ENCODE results near the gene SCUBE1. TPM values are rescaled to one million over a fixed set of nuclear protein-coding genes. Genes with fewer than 3 reads are reported as not detected.

Gene SCUBE1
- polyA plus RNA-seq, 1 of the 3 experiments (the other 2 are of a cell fraction) = 0.56 TPM

GRCh38 chr22:43211941-43212433 is 131.2 kb downstream of the SCUBE1 start:
- POLR2A ChIA-PET = no interaction called here
- Histone ChIP-seq H3K27ac (ENCODE audit: low read depth in 2 of 2, low read length in 1 of 2) (no peak overlapping the region), H2AFZ (ENCODE audit: low read depth) (no peak overlapping the region), H3K9ac (no peak overlapping the region), H3K36me3 (replicated peaks in 1 of 2; ENCODE audit: control insufficient read depth in 1 of 2, insufficient read depth in 2 of 2, low read length in 1 of 2) (no peaks in the 10 kb centered on the region), H3F3A (replicated peaks; ENCODE audit: insufficient read depth) (no peaks in the 10 kb centered on the region), H3K4me2 (no peak overlapping the region), H3K4me1 (ENCODE audit: control insufficient read depth in 1 of 2, insufficient read depth in 2 of 2, low read depth in 1 of 2, low read length in 1 of 2) (no peaks in the 10 kb centered on the region), H4K20me1 (ENCODE audit: insufficient read depth) (no peaks in the 10 kb centered on the region), H3K9me2 (no peaks in the 10 kb centered on the region), H3K79me2 (ENCODE audit: insufficient read depth) (no peaks in the 10 kb centered on the region), H3K4me3 (ENCODE audit: low read depth in 2 of 2, low read length in 1 of 2) (no peak overlapping the region), H3K27me3 (ENCODE audit: insufficient read depth) (no peaks in the 10 kb centered on the region), H3K9me3 (no peaks in the 10 kb centered on the region)
- DNase-seq = no peak
- 100% methylated on average over 1 of the region's 13 CpGs for WGBS (ENCODE audit: low lambda C conversion rate)
- CTCF ChIA-PET = no interaction called here
- TF ChIP-seq EP300 (IDR thresholded peaks at IDR 0.05; ENCODE audit: borderline replicate concordance in 1 of 2, low read depth in 1 of 2, low read length in 1 of 2) (no peak), GABPA (IDR thresholded peaks at IDR 0.05; ENCODE audit: low read depth) (no peak), CHD2 (IDR thresholded peaks at IDR 0.05; ENCODE audit: low read length, partially characterized antibody) (no peak), FOSL2 (IDR thresholded peaks at IDR 0.05; ENCODE audit: borderline replicate concordance, low read depth) (no peak), YY1 (IDR thresholded peaks at IDR 0.05; ENCODE audit: low read depth) (no peak)

- no peak for TF ChIP-seq CTCF (IDR thresholded peaks at IDR 0.05)
- no peak for TF ChIP-seq FOXJ3 (CRISPR knock-in tag; IDR thresholded peaks at IDR 0.05)
- no peak for TF ChIP-seq REST (IDR thresholded peaks at IDR 0.05; ENCODE audit: low read depth, low read length)
- no peak for TF ChIP-seq TAF1 (IDR thresholded peaks at IDR 0.05; ENCODE audit: borderline replicate concordance, low read depth, low read length)
- TF ChIP-seq SIN3A (IDR thresholded peaks at IDR 0.05; ENCODE audit: borderline replicate concordance, low read depth, low read length) = no peak
- no peak for TF ChIP-seq YY1 (IDR thresholded peaks at IDR 0.05; ENCODE audit: low read depth)
- TF ChIP-seq ZBTB33 (IDR thresholded peaks at IDR 0.05; ENCODE audit: borderline replicate concordance, low read depth) = no peak
- TF ChIP-seq RAD21 (IDR thresholded peaks at IDR 0.05; ENCODE audit: low read length) = no peak
- TF ChIP-seq RFX5 (IDR thresholded peaks at IDR 0.05; ENCODE audit: low read length) = no peak
- no peak for TF ChIP-seq USF2 (IDR thresholded peaks at IDR 0.05; ENCODE audit: borderline replicate concordance, low read depth, low read length)
- TF ChIP-seq JUND (IDR thresholded peaks at IDR 0.05) = no peak
- WGBS (ENCODE audit: low lambda C conversion rate) = 73% methylated on average over 15 of the region's 34 CpGs
- CTCF ChIA-PET = no interaction called here
These were observed 132.3 kb downstream of the SCUBE1 start for GRCh38 chr22:43210631-43211515.

More at GRCh38 chr22:43210631-43211515, 132.3 kb downstream of the SCUBE1 start:
- no peaks in the 10 kb centered on the region for H3K27me3 ChIP-seq (ENCODE audit: insufficient read depth)
- no peaks in the 10 kb centered on the region for H3K9me3 ChIP-seq
- H3K36me3 ChIP-seq (replicated peaks in 1 of 2; ENCODE audit: control insufficient read depth in 1 of 2, insufficient read depth in 2 of 2, low read length in 1 of 2) = no peaks in the 10 kb centered on the region
- no peaks in the 10 kb centered on the region for H3K9me2 ChIP-seq
- H4K20me1 ChIP-seq (ENCODE audit: insufficient read depth) = no peaks in the 10 kb centered on the region
- H3F3A ChIP-seq (replicated peaks; ENCODE audit: insufficient read depth) = no peaks in the 10 kb centered on the region
- H2AFZ ChIP-seq (ENCODE audit: low read depth) = no peak overlapping the region
- H3K4me1 ChIP-seq (ENCODE audit: control insufficient read depth in 1 of 2, insufficient read depth in 2 of 2, low read depth in 1 of 2, low read length in 1 of 2) = no peaks in the 10 kb centered on the region
- H3K4me2 ChIP-seq = no peak overlapping the region
- no peaks in the 10 kb centered on the region for H3K79me2 ChIP-seq (ENCODE audit: insufficient read depth)
- H3K27ac ChIP-seq (ENCODE audit: low read depth in 2 of 2, low read length in 1 of 2) = no peak overlapping the region
- DNase-seq = no peak
- H3K9ac ChIP-seq = no peak overlapping the region
- POLR2A ChIA-PET = no interaction called here
- H3K4me3 ChIP-seq (ENCODE audit: low read depth in 2 of 2, low read length in 1 of 2) = no peak overlapping the region

Measured in SK-N-SH (cell line).